ENCODE measurements around the gene XXYLT1. TPM values are rescaled to one million over a fixed set of nuclear protein-coding genes. Genes with fewer than 3 reads are reported as not detected.
"Not testable (repeated sequence)": the region's sequence is repeated elsewhere in the genome, so short reads cannot be mapped to it uniquely, and the experiment has no call there.

Gene XXYLT1
- total and polyA plus RNA-seq, 3 experiments from 2014 or later, result 7.9 to 10.5 (median 8.3) TPM

DNA sequence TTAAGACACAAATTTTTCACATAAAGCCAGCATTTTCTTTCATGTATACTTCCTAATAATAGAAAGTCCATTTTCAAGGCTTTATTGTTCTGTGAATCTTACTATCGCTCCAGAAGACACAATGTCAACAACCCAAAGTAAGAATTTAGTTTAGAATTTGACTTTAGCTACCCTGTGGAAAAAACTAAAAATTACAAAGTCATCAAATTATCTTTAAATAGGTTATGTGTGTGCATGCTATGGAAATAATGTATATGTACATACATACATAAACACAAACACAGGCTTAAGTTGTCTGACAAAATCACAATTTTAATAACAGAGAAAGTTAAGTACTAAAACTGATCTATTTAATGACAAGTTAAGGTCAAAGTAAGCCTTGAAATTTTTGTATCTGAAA is 20.2 kb upstream of the XXYLT1 start:
- Mint-ChIP-seq H3K4me1 (no peaks in the 10 kb centered on the region), H3K27me3 (no peaks in the 10 kb centered on the region), H3K36me3 (peaks cover 3 to 81% (median 22%) of the 10 kb centered on the region in 3 donors), H3K27ac (no peak overlapping the region), H3K4me3 (no peak overlapping the region), H3K9me3 (no peaks in the 10 kb centered on the region)
- Histone ChIP-seq H3K4me3 (ENCODE audit: low read length) (no peak overlapping the region), H3K27me3 (ENCODE audit: insufficient read depth, low read length, poor library complexity, severe bottlenecking) (no peaks in the 10 kb centered on the region), H3K9me3 (ENCODE audit: low read length) (no peaks in the 10 kb centered on the region), H3K36me3 (ENCODE audit: insufficient read depth, low read length) (peaks cover 41% of the 10 kb centered on the region), H3K27ac (ENCODE audit: low read depth, low read length) (no peak overlapping the region), H3K4me1 (ENCODE audit: insufficient read depth, low read length) (no peaks in the 10 kb centered on the region)
- POLR2A ChIA-PET, result no interaction called here
- no peak for DNase-seq
- CTCF ChIA-PET, result interaction anchor here (2.1 kb wide), 1 partner anchor 20 kb away, joined by 8 read pairs; the partner anchor contains the start of gene XXYLT1

DNA sequence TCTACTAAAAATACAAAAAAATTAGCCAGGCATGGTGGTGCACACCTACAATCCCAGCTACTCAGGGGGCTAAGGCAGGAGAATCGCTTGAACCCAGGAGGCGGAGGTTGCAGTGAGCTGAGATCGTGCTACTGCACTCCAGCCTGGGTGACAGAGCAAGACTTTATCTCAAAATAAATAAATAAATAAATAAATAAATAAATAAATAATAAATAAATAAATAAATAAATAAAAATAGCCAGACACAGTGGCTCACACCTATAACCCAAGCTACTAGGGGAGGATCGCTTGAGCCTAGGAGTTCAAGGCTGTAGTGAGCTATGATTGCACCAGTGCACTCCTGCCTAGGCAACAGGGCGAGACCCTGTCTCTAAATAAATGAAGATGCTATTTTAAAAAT is 19.7 kb upstream of the XXYLT1 start:
- H3K27me3 ChIP-seq (ENCODE audit: insufficient read depth, low read length, poor library complexity, severe bottlenecking); H3K9me3 Mint-ChIP-seq; H3K4me3 ChIP-seq (ENCODE audit: low read length); H3K4me1 Mint-ChIP-seq; DNase-seq; H3K27ac Mint-ChIP-seq; H3K4me1 ChIP-seq (ENCODE audit: insufficient read depth, low read length); H3K27ac ChIP-seq (ENCODE audit: low read depth, low read length); H3K9me3 ChIP-seq (ENCODE audit: low read length); H3K27me3 Mint-ChIP-seq; H3K4me3 Mint-ChIP-seq; POLR2A ChIA-PET: not testable (repeated sequence)
- H3K36me3 Mint-ChIP-seq, result peaks cover 3 to 81% (median 21%) of the 10 kb centered on the region in 3 donors
- CTCF ChIA-PET, result interaction anchor here (2.1 kb wide), 1 partner anchor 19 kb away, joined by 8 read pairs; the partner anchor contains the start of gene XXYLT1
- H3K36me3 ChIP-seq (ENCODE audit: insufficient read depth, low read length), result peaks cover 44% of the 10 kb centered on the region

DNA sequence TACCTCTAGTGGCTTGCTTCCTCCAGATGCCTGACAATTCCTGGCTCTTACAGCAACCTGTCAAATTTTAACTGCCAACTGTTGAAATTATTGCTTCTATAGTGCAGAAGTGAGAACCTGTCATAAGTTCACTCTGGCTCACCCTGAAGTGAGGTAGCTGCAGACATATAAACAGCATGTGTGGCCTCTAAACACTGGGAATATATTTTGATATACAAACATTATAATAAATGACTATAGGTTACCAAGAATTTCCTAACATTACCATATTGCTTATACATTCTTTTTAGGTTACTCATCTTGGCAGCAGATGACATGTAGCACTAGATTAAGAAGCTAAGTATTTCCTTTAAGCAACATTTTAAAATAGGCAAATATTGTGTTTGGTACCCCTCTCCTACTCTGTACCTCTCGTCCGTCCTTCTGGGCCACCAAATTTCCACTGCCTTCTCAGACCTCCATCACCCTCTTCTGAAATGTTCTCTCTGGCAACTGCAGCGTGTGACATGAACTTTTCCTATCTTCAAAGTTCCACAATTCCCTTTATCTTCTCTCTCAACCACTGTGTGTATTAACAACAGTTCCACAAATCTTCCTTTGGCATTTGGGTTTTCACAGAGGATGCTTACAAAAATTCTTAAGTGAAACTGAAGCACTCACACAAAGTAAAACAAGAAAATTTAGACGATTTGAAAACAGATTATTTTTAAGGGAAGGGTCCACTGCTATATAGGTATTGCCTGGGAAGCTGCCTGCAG is 15.3 kb upstream of the XXYLT1 start:
- H3K9me3 Mint-ChIP-seq, result no peaks in the 10 kb centered on the region
- no peak for DNase-seq
- peak overlapping the region in 3 of 8 donors; percentile 42 to 45 (median 44) for H3K27ac Mint-ChIP-seq
- Histone ChIP-seq H3K27ac (ENCODE audit: low read depth, low read length) (no peak overlapping the region), H3K9me3 (ENCODE audit: low read length) (no peaks in the 10 kb centered on the region), H3K4me3 (ENCODE audit: low read length) (no peak overlapping the region), H3K36me3 (ENCODE audit: insufficient read depth, low read length) (peaks cover 35% of the 10 kb centered on the region), H3K27me3 (ENCODE audit: insufficient read depth, low read length, poor library complexity, severe bottlenecking) (no peaks in the 10 kb centered on the region), H3K4me1 (ENCODE audit: insufficient read depth, low read length) (no peaks in the 10 kb centered on the region)
- ChIA-PET CTCF (no interaction called here), POLR2A (no interaction called here)
- H3K27me3 Mint-ChIP-seq, result no peaks in the 10 kb centered on the region
- H3K36me3 Mint-ChIP-seq, result peaks cover 3 to 79% (median 16%) of the 10 kb centered on the region in 3 donors
- H3K4me1 Mint-ChIP-seq, result peaks cover 0 to 5% (median 4%) of the 10 kb centered on the region in 3 donors
- H3K4me3 Mint-ChIP-seq, result no peak overlapping the region

DNA sequence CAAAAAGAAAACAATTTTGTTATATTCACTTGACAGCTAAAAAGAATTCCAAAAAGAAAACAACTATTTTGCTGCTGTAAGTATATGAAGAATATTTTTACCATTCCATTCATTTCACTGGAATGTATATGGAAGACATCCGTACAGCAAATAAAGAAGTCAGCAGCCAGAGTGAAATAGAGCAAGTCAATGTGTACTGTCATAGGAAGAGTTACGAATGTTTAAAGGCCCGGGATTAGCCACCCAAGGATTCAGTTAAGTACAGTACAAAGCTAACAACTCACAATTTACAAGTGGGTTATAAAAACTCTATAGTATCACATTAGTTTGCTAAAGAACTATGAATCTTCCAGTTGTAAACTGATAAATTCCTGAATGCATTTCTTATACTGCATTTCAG is 14.4 kb upstream of the XXYLT1 start:
- CTCF ChIA-PET, result interaction anchor here (1.7 kb wide), 1 partner anchor 14 kb away, joined by 6 read pairs; the partner anchor contains the start of gene XXYLT1
- Histone ChIP-seq H3K4me1 (ENCODE audit: insufficient read depth, low read length) (no peaks in the 10 kb centered on the region), H3K27ac (ENCODE audit: low read depth, low read length) (no peak overlapping the region), H3K27me3 (ENCODE audit: insufficient read depth, low read length, poor library complexity, severe bottlenecking) (no peaks in the 10 kb centered on the region), H3K36me3 (ENCODE audit: insufficient read depth, low read length) (peaks cover 32% of the 10 kb centered on the region), H3K4me3 (ENCODE audit: low read length) (no peak overlapping the region), H3K9me3 (ENCODE audit: low read length) (no peaks in the 10 kb centered on the region)
- Mint-ChIP-seq H3K4me3 (no peak overlapping the region), H3K36me3 (peaks cover 3 to 76% (median 14%) of the 10 kb centered on the region in 3 donors), H3K27me3 (no peaks in the 10 kb centered on the region), H3K27ac (peak overlapping the region in 1 of 8 donors; percentile 32), H3K4me1 (peaks cover 0 to 5% (median 4%) of the 10 kb centered on the region in 3 donors), H3K9me3 (no peaks in the 10 kb centered on the region)
- POLR2A ChIA-PET, result no interaction called here
- DNase-seq, result no peak

DNA sequence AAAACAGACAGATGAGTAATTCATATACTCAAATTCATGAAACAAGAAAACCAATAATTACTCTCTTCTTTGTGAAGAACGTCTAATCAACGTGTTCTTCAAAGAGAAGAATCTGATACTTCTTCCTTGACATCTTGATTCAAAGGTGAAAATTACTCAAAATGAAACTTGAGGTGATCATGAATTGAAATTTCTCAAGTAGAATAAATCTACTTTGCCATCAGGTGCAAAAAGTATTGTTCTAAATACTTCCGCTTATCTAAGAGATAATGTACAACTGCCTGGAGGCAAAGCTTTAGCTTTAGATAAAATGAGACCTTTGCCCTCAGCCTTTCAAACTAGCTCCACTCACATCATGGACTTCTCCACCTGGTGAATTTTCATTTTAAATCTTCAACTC is 13.9 kb upstream of the XXYLT1 start:
- H3K27me3 ChIP-seq (ENCODE audit: insufficient read depth, low read length, poor library complexity, severe bottlenecking), result no peaks in the 10 kb centered on the region
- peaks cover 32% of the 10 kb centered on the region for H3K36me3 ChIP-seq (ENCODE audit: insufficient read depth, low read length)
- H3K4me1 Mint-ChIP-seq, result peaks cover 0 to 5% (median 4%) of the 10 kb centered on the region in 3 donors
- no peaks in the 10 kb centered on the region for H3K9me3 ChIP-seq (ENCODE audit: low read length)
- peaks cover 3 to 71% (median 14%) of the 10 kb centered on the region in 3 donors for H3K36me3 Mint-ChIP-seq
- no peaks in the 10 kb centered on the region for H3K27me3 Mint-ChIP-seq
- no peak overlapping the region for H3K4me3 ChIP-seq (ENCODE audit: low read length)
- H3K4me1 ChIP-seq (ENCODE audit: insufficient read depth, low read length), result no peaks in the 10 kb centered on the region
- POLR2A ChIA-PET, result no interaction called here
- CTCF ChIA-PET, result interaction anchor here (1.7 kb wide), 1 partner anchor 14 kb away, joined by 6 read pairs; the partner anchor contains the start of gene XXYLT1
- H3K9me3 Mint-ChIP-seq, result no peaks in the 10 kb centered on the region
- H3K27ac Mint-ChIP-seq, result no peak overlapping the region
- no peak overlapping the region for H3K4me3 Mint-ChIP-seq
- no peak overlapping the region for H3K27ac ChIP-seq (ENCODE audit: low read depth, low read length)
- no peak for DNase-seq

DNA sequence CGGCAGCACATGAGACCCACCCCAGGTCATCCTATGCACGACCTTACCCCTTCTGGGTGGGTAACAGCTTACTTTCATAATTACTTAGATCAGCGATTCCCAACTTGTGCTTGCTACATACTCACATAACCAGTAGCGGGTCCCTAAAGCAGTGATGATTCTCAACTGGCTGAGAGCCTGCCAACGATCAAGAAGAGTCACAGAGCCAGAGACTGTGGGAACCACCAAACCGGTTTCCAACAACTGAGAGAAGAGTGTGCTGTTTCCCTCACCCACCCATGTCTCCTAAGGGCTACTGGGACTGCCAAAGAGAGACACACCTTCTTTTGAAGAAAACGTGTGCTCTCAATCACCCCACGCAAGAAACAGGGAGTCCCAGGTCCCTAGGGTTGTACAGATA is 12.0 kb upstream of the XXYLT1 start:
- H3K9me3 Mint-ChIP-seq, result no peaks in the 10 kb centered on the region
- DNase-seq, result no peak
- Histone ChIP-seq H3K36me3 (ENCODE audit: insufficient read depth, low read length) (peaks cover 23% of the 10 kb centered on the region), H3K27ac (ENCODE audit: low read depth, low read length) (no peak overlapping the region), H3K9me3 (ENCODE audit: low read length) (no peaks in the 10 kb centered on the region), H3K4me1 (ENCODE audit: insufficient read depth, low read length) (no peaks in the 10 kb centered on the region), H3K4me3 (ENCODE audit: low read length) (no peak overlapping the region), H3K27me3 (ENCODE audit: insufficient read depth, low read length, poor library complexity, severe bottlenecking) (no peaks in the 10 kb centered on the region)
- peaks cover 0 to 5% (median 4%) of the 10 kb centered on the region in 3 donors for H3K4me1 Mint-ChIP-seq
- H3K36me3 Mint-ChIP-seq, result peaks cover 0 to 67% (median 16%) of the 10 kb centered on the region in 3 donors
- CTCF ChIA-PET, result interaction anchor here (4.7 kb wide), 1 partner anchor 12 kb away, joined by 20 read pairs; the partner anchor contains the start of gene XXYLT1
- H3K27ac Mint-ChIP-seq, result peak overlapping the region in 2 of 8 donors; percentile 47 to 51
- no peak overlapping the region for H3K4me3 Mint-ChIP-seq
- H3K27me3 Mint-ChIP-seq, result no peaks in the 10 kb centered on the region
- POLR2A ChIA-PET, result interaction anchor here (0.9 kb wide), 1 partner anchor 12 kb away, joined by 3 read pairs; the partner anchor contains the start of gene XXYLT1

DNA sequence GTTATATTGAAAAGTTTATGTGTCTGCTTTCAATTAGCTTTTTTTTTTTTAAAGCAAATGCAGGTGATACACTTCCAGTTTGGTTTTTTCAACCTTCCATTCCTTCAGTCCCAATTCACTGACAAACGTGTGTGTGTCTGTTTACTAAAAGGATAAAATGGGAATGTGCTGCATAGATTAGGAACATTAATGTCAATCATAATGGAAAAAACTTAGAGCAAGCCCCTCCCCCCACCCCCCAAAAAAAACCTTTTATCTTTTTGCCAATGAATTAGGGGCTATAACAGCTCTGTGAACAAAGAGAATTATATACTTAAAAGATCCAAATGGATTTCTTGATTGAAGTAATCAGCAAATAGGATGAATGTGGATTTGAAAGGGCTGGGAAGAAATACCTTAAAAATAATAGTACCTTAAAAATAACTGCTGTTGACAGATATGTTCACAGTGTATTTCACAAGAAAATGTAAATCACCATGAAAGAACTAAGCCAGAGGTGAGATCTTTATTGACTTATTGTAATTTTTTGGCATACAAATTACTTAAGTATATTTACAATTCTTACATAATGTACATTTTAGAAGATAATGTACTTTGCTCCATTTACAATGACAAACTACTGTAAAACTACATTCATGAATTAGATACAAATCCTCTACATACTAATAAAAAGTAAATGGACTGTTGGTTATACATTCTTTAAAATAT is 3.5 kb upstream of the XXYLT1 start:
- H3K9me3 Mint-ChIP-seq, result no peaks in the 10 kb centered on the region
- Histone ChIP-seq H3K4me3 (ENCODE audit: low read length) (no peak overlapping the region), H3K9me3 (ENCODE audit: low read length) (no peaks in the 10 kb centered on the region), H3K27ac (ENCODE audit: low read depth, low read length) (no peak overlapping the region), H3K4me1 (ENCODE audit: insufficient read depth, low read length) (peaks cover 12% of the 10 kb centered on the region), H3K36me3 (ENCODE audit: insufficient read depth, low read length) (no peaks in the 10 kb centered on the region), H3K27me3 (ENCODE audit: insufficient read depth, low read length, poor library complexity, severe bottlenecking) (no peaks in the 10 kb centered on the region)
- H3K36me3 Mint-ChIP-seq, result peaks cover 0 to 19% (median 3%) of the 10 kb centered on the region in 3 donors
- ChIA-PET CTCF (interaction anchor here (1.5 to 2.5 kb wide), 3 partner anchors 246 to 592 kb away, joined by 5 to 7 read pairs (median 5); no protein-coding TSS in a partner anchor), POLR2A (interaction anchor here (1.4 kb wide), 1 partner anchor 592 kb away, joined by 3 read pairs; no protein-coding TSS in a partner anchor)
- H3K27me3 Mint-ChIP-seq, result no peaks in the 10 kb centered on the region
- DNase-seq, result no peak
- H3K4me1 Mint-ChIP-seq, result peaks cover 12 to 17% (median 16%) of the 10 kb centered on the region in 3 donors
- no peak overlapping the region for H3K4me3 Mint-ChIP-seq
- H3K27ac Mint-ChIP-seq, result no peak overlapping the region
